SU-DHL-6 (cell line): Measurements from ENCODE around the gene POLR2H.

Source experiments
- EZH2phosphoT487 ChIP-seq: fragments of 200-600 bp; sonication (generic), shearing (Covaris generic); conservative IDR thresholded peaks from 2 replicates; pipeline ENCODE4 v1.6.1; 2018; ENCODE audit warnings: mild to moderate bottlenecking, antibody characterized with exemption, low read length, moderate library complexity, mixed read lengths
- TF ChIP-seq, protein P1 (sequence below): fragments of 200-600 bp; sonication (generic); IDR thresholded peaks from one replicate; pipeline ENCODE4 v1.5.1; 2017; ENCODE audit warnings: antibody characterized with exemption, mild to moderate bottlenecking, low read length, moderate library complexity; ENCODE audit not compliant: insufficient read depth, poor library complexity, severe bottlenecking

DNA sequence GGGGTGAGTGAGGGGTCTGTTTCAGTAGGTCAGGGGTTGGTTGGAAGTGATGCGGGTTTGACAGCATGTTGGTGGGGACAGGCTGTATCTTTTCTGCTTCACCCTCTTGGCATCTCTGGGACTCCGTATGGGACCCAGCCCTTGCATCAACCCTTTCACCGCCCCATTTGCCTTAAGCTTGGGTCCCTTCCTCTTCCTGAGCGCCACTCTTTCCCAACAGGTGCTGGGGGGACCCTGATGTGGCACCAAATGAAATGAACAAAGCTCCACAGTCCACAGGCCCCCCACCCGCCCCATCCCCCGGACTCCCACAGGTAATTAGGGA is 46.0 kb upstream of the POLR2H start:
- TF ChIP-seq, protein P1, sequence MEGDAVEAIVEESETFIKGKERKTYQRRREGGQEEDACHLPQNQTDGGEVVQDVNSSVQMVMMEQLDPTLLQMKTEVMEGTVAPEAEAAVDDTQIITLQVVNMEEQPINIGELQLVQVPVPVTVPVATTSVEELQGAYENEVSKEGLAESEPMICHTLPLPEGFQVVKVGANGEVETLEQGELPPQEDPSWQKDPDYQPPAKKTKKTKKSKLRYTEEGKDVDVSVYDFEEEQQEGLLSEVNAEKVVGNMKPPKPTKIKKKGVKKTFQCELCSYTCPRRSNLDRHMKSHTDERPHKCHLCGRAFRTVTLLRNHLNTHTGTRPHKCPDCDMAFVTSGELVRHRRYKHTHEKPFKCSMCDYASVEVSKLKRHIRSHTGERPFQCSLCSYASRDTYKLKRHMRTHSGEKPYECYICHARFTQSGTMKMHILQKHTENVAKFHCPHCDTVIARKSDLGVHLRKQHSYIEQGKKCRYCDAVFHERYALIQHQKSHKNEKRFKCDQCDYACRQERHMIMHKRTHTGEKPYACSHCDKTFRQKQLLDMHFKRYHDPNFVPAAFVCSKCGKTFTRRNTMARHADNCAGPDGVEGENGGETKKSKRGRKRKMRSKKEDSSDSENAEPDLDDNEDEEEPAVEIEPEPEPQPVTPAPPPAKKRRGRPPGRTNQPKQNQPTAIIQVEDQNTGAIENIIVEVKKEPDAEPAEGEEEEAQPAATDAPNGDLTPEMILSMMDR, result no peak
- no peak for TF ChIP-seq EZH2phosphoT487
